ENCODE data around the gene BAIAP2.

DNA sequence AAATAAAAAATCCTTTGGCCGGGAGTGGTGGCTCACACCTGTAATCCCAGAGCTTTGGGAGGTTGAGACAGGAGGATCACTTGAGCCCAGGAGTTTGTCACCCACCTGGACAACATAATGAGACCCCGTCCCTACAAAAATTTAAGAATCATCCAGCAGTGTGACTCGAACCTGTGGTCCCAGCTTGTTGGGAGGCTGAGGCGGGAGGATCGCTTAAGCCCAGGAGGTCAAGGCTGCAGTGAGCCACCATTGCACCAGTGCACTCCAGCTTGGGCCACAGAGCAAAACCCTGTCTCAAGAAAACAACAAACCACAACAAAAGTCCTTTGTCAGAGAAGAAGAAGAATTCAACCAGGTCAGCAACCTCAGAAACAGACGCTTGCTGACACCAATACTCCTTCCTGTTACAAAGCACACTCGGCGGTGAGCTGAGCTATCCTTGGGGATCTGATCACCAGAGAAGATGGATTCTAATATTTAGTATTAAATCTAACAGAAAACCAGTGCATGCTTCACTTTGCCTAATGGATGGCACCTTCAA lies 117.4 kb downstream of the BAIAP2 start:
- TF ChIP-seq, protein P1, sequence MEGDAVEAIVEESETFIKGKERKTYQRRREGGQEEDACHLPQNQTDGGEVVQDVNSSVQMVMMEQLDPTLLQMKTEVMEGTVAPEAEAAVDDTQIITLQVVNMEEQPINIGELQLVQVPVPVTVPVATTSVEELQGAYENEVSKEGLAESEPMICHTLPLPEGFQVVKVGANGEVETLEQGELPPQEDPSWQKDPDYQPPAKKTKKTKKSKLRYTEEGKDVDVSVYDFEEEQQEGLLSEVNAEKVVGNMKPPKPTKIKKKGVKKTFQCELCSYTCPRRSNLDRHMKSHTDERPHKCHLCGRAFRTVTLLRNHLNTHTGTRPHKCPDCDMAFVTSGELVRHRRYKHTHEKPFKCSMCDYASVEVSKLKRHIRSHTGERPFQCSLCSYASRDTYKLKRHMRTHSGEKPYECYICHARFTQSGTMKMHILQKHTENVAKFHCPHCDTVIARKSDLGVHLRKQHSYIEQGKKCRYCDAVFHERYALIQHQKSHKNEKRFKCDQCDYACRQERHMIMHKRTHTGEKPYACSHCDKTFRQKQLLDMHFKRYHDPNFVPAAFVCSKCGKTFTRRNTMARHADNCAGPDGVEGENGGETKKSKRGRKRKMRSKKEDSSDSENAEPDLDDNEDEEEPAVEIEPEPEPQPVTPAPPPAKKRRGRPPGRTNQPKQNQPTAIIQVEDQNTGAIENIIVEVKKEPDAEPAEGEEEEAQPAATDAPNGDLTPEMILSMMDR (IDR thresholded peaks at IDR 0.05) = no peak
- no peak for TF ChIP-seq POLR2A (IDR thresholded peaks at IDR 0.05)
